Panc1 (cell line): ENCODE results near the gene VMO1.

ENCODE experiments used
- POLR2AphosphoS5 ChIP-seq: IDR thresholded peaks from 2 replicates; pipeline ENCODE4 v1.6.1; 2012; ENCODE audit warnings: mild to moderate bottlenecking, low read depth, low read length, moderate library complexity
- SIN3A ChIP-seq: IDR thresholded peaks from 2 replicates; pipeline ENCODE4 v1.6.1; 2012; ENCODE audit warnings: low read depth, mild to moderate bottlenecking, low read length, moderate library complexity, borderline replicate concordance; ENCODE audit not compliant: insufficient read depth
- TCF7L2 ChIP-seq: IDR thresholded peaks from 2 replicates; pipeline ENCODE4 v1.6.1; 2011; ENCODE audit warnings: mild to moderate bottlenecking, low read depth, low read length, inconsistent platforms
- TF ChIP-seq, protein P1 (sequence below): fragments of 450-650 bp; IDR thresholded peaks from 2 replicates; pipeline ENCODE4 v1.5.1; 2017; ENCODE audit warnings: mild to moderate bottlenecking
- TF ChIP-seq, protein P2 (sequence below), 2 experiments: IDR thresholded peaks; 2 replicates each; pipeline ENCODE4 v1.6.1; 2011 to 2012; ENCODE audit warnings: low read depth in 2 of 2, control low read depth in 1 of 2, low read length in 1 of 2, mild to moderate bottlenecking in 1 of 2, moderate library complexity in 1 of 2; ENCODE audit not compliant: insufficient read depth in 1 of 2

- no peak for TF ChIP-seq POLR2AphosphoS5
- TF ChIP-seq, protein P1, sequence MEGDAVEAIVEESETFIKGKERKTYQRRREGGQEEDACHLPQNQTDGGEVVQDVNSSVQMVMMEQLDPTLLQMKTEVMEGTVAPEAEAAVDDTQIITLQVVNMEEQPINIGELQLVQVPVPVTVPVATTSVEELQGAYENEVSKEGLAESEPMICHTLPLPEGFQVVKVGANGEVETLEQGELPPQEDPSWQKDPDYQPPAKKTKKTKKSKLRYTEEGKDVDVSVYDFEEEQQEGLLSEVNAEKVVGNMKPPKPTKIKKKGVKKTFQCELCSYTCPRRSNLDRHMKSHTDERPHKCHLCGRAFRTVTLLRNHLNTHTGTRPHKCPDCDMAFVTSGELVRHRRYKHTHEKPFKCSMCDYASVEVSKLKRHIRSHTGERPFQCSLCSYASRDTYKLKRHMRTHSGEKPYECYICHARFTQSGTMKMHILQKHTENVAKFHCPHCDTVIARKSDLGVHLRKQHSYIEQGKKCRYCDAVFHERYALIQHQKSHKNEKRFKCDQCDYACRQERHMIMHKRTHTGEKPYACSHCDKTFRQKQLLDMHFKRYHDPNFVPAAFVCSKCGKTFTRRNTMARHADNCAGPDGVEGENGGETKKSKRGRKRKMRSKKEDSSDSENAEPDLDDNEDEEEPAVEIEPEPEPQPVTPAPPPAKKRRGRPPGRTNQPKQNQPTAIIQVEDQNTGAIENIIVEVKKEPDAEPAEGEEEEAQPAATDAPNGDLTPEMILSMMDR, result no peak
- TF ChIP-seq, protein P2, sequence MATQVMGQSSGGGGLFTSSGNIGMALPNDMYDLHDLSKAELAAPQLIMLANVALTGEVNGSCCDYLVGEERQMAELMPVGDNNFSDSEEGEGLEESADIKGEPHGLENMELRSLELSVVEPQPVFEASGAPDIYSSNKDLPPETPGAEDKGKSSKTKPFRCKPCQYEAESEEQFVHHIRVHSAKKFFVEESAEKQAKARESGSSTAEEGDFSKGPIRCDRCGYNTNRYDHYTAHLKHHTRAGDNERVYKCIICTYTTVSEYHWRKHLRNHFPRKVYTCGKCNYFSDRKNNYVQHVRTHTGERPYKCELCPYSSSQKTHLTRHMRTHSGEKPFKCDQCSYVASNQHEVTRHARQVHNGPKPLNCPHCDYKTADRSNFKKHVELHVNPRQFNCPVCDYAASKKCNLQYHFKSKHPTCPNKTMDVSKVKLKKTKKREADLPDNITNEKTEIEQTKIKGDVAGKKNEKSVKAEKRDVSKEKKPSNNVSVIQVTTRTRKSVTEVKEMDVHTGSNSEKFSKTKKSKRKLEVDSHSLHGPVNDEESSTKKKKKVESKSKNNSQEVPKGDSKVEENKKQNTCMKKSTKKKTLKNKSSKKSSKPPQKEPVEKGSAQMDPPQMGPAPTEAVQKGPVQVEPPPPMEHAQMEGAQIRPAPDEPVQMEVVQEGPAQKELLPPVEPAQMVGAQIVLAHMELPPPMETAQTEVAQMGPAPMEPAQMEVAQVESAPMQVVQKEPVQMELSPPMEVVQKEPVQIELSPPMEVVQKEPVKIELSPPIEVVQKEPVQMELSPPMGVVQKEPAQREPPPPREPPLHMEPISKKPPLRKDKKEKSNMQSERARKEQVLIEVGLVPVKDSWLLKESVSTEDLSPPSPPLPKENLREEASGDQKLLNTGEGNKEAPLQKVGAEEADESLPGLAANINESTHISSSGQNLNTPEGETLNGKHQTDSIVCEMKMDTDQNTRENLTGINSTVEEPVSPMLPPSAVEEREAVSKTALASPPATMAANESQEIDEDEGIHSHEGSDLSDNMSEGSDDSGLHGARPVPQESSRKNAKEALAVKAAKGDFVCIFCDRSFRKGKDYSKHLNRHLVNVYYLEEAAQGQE (IDR thresholded peaks at IDR 0.05; ENCODE audit: insufficient read depth in 1 of 2, low read depth in 2 of 2, low read length in 1 of 2), result no peak
- no peak for TF ChIP-seq SIN3A
- TF ChIP-seq TCF7L2, result no peak
These were observed 8.0 kb downstream of the VMO1 start for GRCh38 chr17:4777969-4778760.
